GM19463 (cell line): ENCODE measurements around the gene KLHL24.
A peak's percentile ranks its signal among the peaks of the same experiment; 100 is the strongest.
"Not testable (repeated sequence)": the region's sequence is repeated elsewhere in the genome, so short reads cannot be mapped to it uniquely, and the experiment has no call there.

Experiments
- ATAC-seq: cut with Tn5 transposase; IDR thresholded peaks from one replicate; pipeline ENCODE4 v1.9.1; 2021; ENCODE audit warnings: mild to moderate bottlenecking, moderate library complexity; ENCODE audit not compliant: unreplicated experiment

Gene KLHL24

DNA sequence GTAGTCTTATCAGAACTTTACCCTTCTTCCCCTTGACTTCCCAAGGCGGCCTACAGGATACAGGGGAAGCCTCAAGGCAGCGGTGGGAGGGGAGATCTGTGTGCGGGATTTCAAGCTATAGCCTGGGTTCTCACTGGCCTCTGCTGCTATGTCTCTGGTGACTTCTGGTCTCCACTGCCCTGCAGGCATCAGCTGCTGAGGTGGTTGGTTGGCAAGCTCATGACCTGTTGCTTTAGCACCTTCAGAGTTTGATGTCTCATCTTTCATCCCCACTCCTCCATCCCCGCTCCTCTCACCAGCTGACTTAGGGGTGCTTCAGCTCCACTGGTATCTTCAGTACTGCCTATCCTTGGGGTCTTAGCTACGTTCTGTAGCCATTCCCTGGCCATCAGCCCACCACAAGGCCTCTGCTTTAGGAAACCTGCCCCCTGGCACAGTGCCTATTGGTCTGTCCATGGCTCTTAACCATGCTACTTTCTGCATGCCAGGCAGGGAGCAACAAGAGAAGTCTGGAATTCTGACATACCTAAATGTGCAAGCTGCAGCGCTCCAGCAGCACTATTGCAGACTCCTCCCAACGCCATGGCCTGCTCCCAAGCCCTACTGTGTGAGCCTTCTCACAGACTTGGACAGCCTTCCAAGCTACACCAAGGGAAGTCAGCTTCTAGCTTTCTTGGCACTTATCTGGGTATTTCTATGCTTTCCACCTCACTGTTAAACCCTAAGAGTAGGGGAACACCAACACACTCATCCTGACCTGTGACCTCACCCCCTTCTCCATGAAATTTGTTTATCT lies 60.3 kb downstream of the KLHL24 start:
- no peak for ATAC-seq

DNA sequence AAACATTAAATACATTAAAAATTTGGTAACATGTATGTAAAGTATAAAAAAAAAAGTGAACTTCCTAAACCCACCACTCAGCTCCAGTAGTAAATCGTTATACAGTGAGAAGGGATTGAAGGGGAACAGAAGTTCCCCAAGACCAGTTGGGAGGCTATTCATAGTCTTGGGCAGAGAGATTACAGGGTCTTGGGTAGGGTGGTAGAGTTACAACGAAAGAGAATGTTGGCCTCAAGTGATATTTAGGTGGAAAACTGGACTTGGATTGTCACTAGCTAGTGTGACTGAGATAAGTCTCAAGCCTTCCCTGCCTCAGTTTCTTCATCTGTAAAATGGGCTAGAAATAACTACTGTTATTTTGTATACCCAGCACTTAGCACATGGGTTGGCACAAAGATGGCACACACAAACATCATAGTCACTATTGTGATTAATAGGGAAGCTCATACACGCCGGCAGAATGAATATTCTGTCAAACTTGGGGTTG lies 61.7 kb downstream of the KLHL24 start:
- ATAC-seq: no peak

DNA sequence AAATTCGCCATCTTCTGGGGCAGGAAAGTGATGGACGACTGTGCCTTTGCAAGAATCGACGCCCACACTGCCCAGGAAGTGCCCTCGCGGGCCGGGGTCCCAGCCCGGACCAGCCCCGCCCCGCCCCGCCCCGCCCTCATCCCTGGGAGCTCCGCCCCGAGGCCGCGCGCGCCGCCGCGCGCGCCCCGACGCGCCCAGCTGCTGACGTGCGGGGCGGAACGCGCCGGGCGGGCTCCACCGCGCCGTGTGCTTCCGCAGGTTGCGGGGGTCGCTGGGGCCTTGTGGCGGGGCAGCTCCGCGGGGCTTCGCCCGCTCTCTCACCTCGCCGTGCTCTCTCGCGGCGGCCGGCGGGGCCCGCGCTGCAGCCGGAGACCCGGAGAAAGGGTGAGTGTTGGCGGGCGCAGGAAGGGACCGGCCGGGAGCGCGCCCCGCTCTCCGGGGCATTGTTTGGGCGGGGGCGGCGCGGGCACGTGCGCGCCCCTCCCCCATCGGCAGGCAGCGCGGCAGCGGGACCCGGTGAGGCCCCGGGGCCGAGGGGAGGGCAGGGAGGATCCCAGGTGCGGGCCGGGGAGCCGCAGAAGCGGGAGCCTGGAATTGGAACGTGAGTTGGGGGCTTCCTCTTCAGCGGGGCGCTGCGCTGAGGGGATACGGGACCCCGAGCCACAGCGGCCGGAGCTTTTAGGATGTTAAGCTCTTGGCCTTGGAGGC lies 62.3 kb downstream of the KLHL24 start, which contains the start of gene YEATS2:
Gene YEATS2, plus strand, starts transcription at position 188 of the 708 bp plus-strand sequence. CDS start 17,366 bp downstream, outside the sequence.
- peak; percentile 78 for ATAC-seq

DNA sequence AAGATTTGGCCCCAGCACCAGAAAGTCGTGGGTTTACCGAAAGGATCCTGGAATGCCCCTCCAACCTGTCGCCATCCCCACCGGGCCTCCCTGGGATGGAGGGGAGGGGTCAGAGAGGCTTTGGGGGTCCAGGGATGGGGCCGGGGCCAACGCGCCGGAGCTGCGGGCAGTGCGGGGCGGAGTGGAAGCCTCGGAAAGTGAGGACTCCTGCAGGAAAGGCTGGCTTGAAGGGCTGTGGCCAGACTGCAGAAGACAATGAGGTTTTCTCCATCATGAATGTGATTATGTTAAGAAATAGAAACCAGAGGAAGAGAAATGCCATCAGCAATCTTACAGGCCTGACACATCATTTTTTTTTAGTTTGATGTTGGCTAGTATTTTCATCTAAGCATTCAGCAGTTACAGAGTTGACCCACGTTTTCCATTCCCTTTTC lies 62.9 kb downstream of the KLHL24 start:
- peak; percentile 7 for ATAC-seq

DNA sequence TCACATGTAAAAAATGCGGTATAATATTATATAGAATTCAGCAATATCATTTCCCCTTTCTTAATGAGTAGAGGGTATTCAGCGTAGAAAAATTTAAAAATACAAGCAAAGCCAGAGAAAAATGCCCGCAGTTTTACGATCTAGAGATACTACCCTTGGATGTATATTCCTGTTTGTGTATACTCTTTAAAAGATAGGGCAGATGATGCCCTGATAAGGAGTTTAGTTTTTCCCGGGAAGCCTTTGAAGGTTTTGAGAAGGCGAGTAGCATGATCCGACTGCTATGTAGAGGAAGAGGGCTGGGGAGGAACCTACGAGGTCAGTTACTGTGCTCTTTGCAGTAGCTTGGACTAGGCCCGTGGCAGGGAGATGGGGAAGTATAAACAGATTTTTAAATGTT lies 63.3 kb downstream of the KLHL24 start:
- no peak for ATAC-seq

DNA sequence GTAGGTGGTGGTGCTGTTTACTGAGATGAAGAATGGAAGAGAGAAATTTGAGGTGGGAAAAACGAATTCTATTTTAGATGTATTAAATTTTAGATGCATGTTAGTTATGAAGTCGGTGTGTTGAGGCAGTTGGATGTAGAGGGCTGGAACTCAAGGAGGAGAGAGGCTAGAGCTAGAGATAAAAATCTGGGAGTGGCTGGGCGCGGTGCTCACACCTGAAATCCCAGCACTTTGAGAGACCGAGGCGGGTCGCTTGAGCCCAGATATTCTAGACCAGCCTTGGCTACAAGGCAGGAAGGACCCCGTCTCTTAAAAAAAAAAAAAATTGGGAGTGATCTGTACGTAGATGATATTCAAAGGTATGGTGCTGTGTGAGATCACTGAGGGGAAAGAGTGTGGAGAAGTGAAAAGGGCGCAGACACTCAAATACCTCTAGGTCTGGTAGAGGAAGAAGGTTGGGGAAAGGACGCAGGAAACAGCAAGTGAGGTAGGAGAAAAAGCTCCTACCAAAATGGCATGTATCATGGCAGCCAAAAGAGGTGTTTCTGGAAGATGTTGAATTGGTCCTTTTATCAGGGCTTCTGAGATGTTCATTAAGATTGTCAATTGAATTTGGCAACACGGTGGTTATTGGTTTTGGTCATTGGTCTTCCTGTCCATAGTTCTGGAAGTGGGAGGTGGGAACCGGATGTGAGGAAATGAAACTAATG lies 64.0 kb downstream of the KLHL24 start:
- no peak for ATAC-seq

DNA sequence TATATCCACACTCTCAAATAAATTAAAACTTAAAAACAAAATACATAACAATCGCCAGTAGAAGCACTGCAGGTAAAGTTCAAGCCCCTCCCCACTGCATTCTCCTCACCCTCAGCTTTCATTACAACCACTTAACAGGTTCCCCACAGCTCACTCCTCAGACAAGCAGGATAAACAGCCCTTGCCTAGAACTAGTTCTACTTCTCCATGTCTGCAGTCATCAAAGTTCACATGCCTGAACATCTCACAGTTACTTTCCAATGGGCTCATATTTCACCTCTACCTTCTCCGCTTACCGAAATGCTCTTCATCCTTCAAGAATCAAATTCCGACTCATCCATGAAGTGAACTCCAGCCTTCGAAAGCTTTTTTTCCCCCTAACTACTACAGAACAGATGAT lies 66.3 kb downstream of the KLHL24 start:
- no peak for ATAC-seq

DNA sequence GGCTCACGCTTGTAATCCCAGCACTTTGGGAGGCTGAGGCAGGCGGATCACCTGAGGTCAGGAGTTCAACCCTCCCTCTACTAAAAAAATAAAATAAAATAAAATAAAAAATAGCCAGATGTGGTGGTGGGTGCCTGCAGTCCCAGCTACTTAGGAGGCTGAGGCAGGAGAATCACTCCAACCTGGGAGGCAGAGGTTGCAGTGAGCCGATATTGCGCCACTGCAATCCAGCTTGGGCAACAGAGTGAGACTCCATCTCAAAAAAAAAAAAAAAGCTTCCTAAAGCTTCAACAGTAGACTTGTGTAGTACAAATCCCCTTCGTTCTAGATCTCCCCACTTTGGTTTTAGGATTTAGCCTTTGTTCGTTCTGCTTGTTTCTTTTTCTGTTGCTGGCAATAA lies 68.5 kb downstream of the KLHL24 start:
- not testable (repeated sequence) for ATAC-seq

DNA sequence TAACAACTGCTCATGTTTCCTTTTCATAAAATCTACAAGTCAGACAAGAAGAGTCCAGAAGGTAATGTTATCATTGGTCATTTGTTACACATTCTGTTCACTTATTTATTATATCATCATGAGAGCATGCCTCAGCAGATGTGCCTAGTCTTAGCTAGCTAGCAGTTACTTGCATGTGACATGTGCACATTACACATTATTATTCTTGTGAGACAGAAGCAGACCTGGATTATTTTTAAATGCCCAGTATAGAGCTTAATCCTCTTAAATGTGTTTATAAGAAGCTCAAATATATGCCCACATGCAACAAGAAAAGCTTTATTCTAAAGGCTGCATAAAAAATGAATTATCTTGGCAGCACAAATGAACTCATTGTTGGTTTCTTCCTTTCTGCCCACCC lies 74.8 kb downstream of the KLHL24 start:
- ATAC-seq: no peak

DNA sequence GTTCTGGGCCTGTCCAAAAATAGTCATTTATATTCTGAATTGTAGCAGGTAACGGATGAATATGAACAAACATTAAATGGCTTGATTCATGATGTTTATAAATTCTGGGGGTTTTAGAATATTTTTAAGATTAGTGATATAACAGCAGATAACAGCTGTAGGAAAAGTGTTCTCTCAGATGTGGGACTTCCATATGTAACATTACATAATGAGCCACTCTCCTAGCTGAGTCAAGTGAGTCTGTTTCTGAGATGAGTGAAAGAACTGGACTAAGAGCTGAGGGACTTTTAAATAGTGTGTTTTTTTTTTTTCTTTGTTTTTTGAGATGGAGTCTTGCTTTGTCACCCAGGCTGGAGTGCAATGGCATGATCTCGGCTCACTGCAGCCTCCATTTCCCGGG lies 76.1 kb downstream of the KLHL24 start:
- ATAC-seq: no peak

DNA sequence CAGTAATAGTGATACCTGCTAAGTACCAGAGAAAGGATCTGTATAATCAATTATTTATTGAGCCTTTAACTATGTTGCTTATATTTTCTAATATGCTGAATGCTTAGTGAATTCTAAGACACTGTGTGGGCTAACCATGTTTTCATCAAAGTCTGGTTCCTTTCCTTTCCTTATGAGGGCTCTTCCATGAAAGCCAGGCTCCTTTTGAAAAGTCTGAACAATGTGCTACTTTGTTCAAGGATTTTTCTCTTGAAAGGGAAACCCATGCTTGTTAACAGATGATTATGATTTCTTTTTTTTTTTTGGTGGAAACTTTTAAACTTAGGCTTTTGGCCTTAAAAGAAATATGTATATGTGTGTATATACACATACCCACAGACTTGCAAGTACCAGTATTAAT lies 79.2 kb downstream of the KLHL24 start:
- ATAC-seq: no peak

DNA sequence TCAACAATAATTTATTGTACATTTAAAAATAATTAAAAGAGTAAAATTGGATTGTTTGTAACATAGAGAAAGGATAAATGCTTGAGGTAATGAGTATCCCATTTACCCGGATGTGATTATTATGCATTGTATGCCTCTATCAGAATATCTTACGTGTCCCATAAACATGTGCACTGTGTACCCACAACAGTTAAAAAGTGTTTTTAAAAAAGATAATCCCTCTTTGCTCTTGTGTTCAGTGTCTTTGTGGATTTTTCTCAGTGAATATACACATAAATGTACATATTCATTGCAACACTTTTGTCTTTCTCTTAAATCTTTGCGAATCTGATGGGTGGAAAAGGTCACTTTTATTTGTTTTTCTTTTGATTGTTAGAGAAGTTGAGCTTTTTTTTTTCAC lies 82.6 kb downstream of the KLHL24 start:
- no peak for ATAC-seq

DNA sequence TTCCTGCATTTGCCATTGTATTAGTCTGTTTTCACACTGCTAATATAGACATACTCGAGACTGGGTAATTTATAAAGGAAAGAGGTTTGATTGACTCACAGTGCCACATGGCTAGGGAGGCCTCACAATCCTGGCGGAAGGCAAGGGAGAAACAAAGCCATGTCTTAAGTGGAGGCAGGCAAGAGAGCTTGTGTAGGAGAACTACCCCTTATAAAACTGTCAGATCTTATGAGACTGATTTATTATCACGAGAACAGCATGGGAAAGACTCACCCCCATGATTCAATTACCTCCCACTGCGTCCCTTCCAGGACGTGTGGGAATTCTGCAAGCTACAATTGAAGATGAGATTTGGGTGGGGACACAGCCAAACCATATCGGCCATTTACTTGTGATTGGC lies 90.0 kb downstream of the KLHL24 start:
- no peak for ATAC-seq

DNA sequence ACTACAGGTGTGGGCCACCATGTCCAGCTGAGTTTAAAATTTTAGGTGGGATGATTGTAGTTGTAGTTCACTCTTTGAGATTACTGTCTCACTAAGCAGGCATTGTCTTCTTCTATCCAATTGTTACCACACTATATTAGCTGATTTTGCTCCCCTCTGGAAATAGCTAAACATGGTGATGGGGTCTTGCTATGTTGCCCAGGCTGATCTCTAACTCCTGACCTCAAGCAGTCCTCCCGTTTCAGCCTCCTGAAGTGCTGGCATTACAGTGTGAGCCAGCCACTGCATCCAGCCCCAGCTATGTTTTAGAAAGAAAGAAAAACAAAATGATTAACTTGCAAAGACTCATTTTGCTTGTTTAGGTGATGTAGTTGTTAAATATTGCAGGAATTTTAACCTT lies 92.8 kb downstream of the KLHL24 start:
- no peak for ATAC-seq

DNA sequence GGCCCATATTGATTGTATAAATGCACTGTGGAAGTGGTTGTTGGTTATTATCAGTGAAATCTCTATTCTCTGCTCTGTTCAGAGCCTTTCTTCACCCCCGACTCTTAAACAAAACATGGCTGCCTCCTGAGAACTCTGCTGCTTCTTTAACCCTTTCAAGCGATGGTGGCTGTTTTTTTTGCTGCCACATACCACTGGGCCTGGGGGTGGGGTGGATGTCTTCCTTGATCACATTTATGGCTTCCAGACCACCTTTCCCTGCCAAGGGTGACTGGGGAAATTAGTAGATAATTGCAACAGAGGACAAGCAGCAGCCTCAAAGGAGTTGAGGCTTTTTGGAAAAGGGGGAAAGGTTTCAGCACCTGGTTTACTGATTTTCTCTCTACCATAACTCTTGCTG lies 94.9 kb downstream of the KLHL24 start:
- no peak for ATAC-seq

DNA sequence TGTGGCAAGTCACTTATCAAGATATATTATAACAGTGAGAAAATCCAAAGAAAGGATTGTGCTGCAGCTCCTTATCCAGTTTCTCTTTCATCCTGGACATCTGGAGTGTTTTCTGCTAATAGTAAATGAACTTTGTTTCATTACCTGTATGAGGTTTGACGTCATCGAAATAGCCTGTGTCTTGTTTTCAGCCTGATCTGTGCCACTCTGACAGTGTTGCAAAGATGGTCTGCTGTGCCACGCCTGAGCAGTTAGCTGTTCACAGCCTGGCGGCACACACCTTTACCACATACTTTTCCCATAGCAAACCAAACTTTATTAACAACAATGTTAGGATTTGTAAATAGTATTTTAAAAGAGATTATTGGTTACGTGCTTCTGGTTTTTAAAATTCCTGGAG lies 96.2 kb downstream of the KLHL24 start:
- ATAC-seq: no peak

DNA sequence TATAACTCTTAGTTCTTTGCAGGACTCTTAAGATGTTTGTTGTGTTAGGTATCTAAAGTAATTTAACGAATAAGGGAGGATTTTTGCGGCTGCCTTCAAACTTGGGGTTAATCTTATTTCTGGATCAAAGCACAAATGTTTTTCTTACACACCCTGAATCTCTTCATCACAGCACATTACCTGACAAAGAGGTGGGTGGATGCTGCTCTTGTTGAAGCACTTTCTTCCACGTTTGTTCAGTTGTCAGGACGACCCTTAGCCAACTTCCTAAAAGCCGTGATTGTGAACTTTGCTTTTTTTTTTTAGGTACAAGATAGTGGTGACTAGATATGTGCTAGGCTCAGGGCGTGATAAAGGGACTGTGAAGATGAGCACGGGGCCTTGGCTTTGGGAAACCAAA lies 98.1 kb downstream of the KLHL24 start:
- no peak for ATAC-seq
